Measurements from ENCODE around the gene THRB.

THRB gene

GRCh38 chr3:24299806-24300626 lies 194.6 kb downstream of the THRB start:
- no peak overlapping the region for H3K9ac ChIP-seq (ENCODE audit: low read length)
- no peak overlapping the region for H3K4me2 ChIP-seq (ENCODE audit: low read depth, low read length, poor library complexity, severe bottlenecking)
- no peaks in the 10 kb centered on the region for H3K27me3 ChIP-seq (ENCODE audit: low read length)
- H3K79me2 ChIP-seq (ENCODE audit: insufficient read depth, low read length) = no peaks in the 10 kb centered on the region
- no peaks in the 10 kb centered on the region for H4K20me1 ChIP-seq (ENCODE audit: low read depth, low read length)
- H3K9me2 ChIP-seq (replicated peaks; ENCODE audit: insufficient read depth, low read length) = no peaks in the 10 kb centered on the region
- H3K9me3 ChIP-seq (ENCODE audit: insufficient read depth, low read length) = no peaks in the 10 kb centered on the region
- no peaks in the 10 kb centered on the region for H3F3A ChIP-seq (ENCODE audit: insufficient read depth)
- no peak for TF ChIP-seq EZH2phosphoT487 (conservative IDR thresholded peaks at IDR 0.05; ENCODE audit: low read length)
- no peak for TF ChIP-seq CTCF (IDR thresholded peaks at IDR 0.05; ENCODE audit: insufficient read depth, low read length, poor library complexity, severe bottlenecking)
- no peaks in the 10 kb centered on the region for H3K36me3 ChIP-seq (ENCODE audit: low read length)
- H2AFZ ChIP-seq (ENCODE audit: low read depth, low read length, severe bottlenecking) = no peak overlapping the region
- H3K27ac ChIP-seq (ENCODE audit: low read depth, low read length) = no peak overlapping the region
- no peak overlapping the region for H3K4me3 ChIP-seq (ENCODE audit: insufficient read depth, low read length, poor library complexity, severe bottlenecking)

- H3K4me2 ChIP-seq (ENCODE audit: low read depth, low read length, poor library complexity, severe bottlenecking) = no peak overlapping the region
- no peaks in the 10 kb centered on the region for H3K27me3 ChIP-seq (ENCODE audit: low read length)
- no peaks in the 10 kb centered on the region for H3K79me2 ChIP-seq (ENCODE audit: insufficient read depth, low read length)
- H3K4me3 ChIP-seq (ENCODE audit: insufficient read depth, low read length, poor library complexity, severe bottlenecking) = no peak overlapping the region
- H2AFZ ChIP-seq (ENCODE audit: low read depth, low read length, severe bottlenecking) = no peak overlapping the region
- H3K27ac ChIP-seq (ENCODE audit: low read depth, low read length) = no peak overlapping the region
- no peaks in the 10 kb centered on the region for H3F3A ChIP-seq (ENCODE audit: insufficient read depth)
- H3K9me3 ChIP-seq (ENCODE audit: insufficient read depth, low read length) = no peaks in the 10 kb centered on the region
- no peaks in the 10 kb centered on the region for H3K9me2 ChIP-seq (replicated peaks; ENCODE audit: insufficient read depth, low read length)
- no peaks in the 10 kb centered on the region for H3K36me3 ChIP-seq (ENCODE audit: low read length)
- no peak for TF ChIP-seq EZH2phosphoT487 (conservative IDR thresholded peaks at IDR 0.05; ENCODE audit: low read length)
- H3K9ac ChIP-seq (ENCODE audit: low read length) = no peak overlapping the region
- H4K20me1 ChIP-seq (ENCODE audit: low read depth, low read length) = no peaks in the 10 kb centered on the region
These were observed 195.3 kb downstream of the THRB start for GRCh38 chr3:24299246-24299805.

- H4K20me1 ChIP-seq (ENCODE audit: low read depth, low read length) = no peaks in the 10 kb centered on the region
- no peaks in the 10 kb centered on the region for H3K9me3 ChIP-seq (ENCODE audit: insufficient read depth, low read length)
- H3K9me2 ChIP-seq (replicated peaks; ENCODE audit: insufficient read depth, low read length) = no peaks in the 10 kb centered on the region
- TF ChIP-seq CTCF (IDR thresholded peaks at IDR 0.05; ENCODE audit: insufficient read depth, low read length, poor library complexity, severe bottlenecking) = no peak
- no peak for TF ChIP-seq EZH2phosphoT487 (conservative IDR thresholded peaks at IDR 0.05; ENCODE audit: low read length)
- no peak overlapping the region for H3K4me3 ChIP-seq (ENCODE audit: insufficient read depth, low read length, poor library complexity, severe bottlenecking)
- no peak overlapping the region for H3K4me2 ChIP-seq (ENCODE audit: low read depth, low read length, poor library complexity, severe bottlenecking)
- H2AFZ ChIP-seq (ENCODE audit: low read depth, low read length, severe bottlenecking) = no peak overlapping the region
- no peaks in the 10 kb centered on the region for H3K79me2 ChIP-seq (ENCODE audit: insufficient read depth, low read length)
- H3K27me3 ChIP-seq (ENCODE audit: low read length) = no peaks in the 10 kb centered on the region
- H3K9ac ChIP-seq (ENCODE audit: low read length) = no peak overlapping the region
- no peaks in the 10 kb centered on the region for H3F3A ChIP-seq (ENCODE audit: insufficient read depth)
- no peaks in the 10 kb centered on the region for H3K36me3 ChIP-seq (ENCODE audit: low read length)
- H3K27ac ChIP-seq (ENCODE audit: low read depth, low read length) = no peak overlapping the region
These were observed 198.0 kb downstream of the THRB start for GRCh38 chr3:24296441-24297205.

Measured in SU-DHL-6 (cell line).